ENCODE data around the gene PPP1R37.
A peak's percentile ranks its signal among the peaks of the same experiment; 100 is the strongest.

The PPP1R37 gene

DNA sequence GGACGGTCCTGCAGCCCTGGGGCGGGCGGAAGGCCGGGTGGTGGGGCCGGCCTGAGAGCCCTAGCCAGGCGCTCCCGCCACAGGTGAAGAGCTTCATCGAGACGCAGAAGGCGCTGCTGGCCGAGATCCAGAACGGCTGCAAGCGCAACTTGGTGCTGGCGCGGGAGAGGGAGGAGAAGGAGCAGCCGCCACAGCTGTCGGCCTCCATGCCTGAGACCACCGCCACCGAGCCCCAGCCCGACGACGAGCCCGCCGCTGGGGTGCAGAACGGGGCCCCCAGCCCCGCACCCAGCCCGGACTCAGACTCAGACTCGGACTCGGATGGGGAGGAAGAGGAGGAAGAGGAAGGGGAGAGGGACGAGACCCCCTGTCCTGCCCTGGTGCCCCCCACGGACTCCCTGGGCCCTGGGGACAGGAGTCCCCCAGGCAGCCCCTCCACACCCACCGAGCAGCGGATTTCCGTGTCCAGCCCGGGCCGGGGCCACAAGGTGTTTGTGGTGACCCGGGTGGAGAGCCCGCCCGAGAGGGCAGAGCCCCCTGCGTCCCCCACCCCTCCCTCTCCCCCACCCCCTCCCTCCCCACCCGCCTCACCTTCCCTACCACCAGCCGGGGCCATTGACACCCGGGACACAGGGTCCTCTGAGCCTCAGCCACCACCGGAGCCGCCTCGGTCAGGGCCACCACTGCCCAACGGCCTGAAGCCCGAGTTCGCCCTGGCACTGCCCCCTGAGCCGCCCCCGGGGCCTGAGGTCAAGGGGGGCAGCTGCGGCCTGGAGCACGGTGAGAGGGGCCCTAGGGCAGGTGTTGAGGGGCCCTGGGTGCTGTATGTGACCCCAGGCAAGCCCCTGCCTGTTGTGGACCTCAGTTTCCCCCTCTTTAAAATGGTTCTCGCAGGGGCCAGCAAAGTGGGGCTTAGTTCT lies 52.6 kb downstream of the PPP1R37 start:
- Histone ChIP-seq H3K27me3 (ENCODE audit: control insufficient read depth in 1 of 2, insufficient read depth in 1 of 2, low read length in 2 of 2) (no peaks in the 10 kb centered on the region), H3K4me3 (ENCODE audit: insufficient read depth in 1 of 2, low read depth in 1 of 2, low read length in 2 of 2) (no peak overlapping the region), H4K91ac (ENCODE audit: low read length) (no peak overlapping the region), H3K27ac (ENCODE audit: low read length, poor library complexity, severe bottlenecking) (no peak overlapping the region), H3K36me3 (ENCODE audit: control insufficient read depth in 1 of 2, insufficient read depth in 2 of 2, low read depth in 1 of 2, low read length in 2 of 2) (peaks cover 56 to 91% of the 10 kb centered on the region in 2 experiments), H3K4me1 (ENCODE audit: control insufficient read depth, insufficient read depth, low read depth, low read length) (no peaks in the 10 kb centered on the region), H2AFZ (ENCODE audit: low read depth, low read length) (no peak overlapping the region), H2BK120ac (ENCODE audit: low read depth, low read length) (no peak overlapping the region), H3K4ac (ENCODE audit: low read depth in 1 of 2, low read length in 2 of 2) (no peak overlapping the region), H2BK15ac (ENCODE audit: low read depth, poor library complexity, severe bottlenecking) (no peak overlapping the region), H3K79me1 (replicated peaks; ENCODE audit: low read length, poor library complexity, severe bottlenecking) (peaks cover 30% of the 10 kb centered on the region), H3K18ac (ENCODE audit: low read depth in 1 of 2, low read length in 2 of 2) (no peak overlapping the region), H2BK5ac (ENCODE audit: low read depth, low read length, poor library complexity, severe bottlenecking) (no peak overlapping the region), H3K14ac (ENCODE audit: low read length in 2 of 2) (no peak overlapping the region), H3K9ac (ENCODE audit: low read length) (no peak overlapping the region), H2AK5ac (ENCODE audit: low read length, severe bottlenecking) (no peak overlapping the region), H2BK12ac (ENCODE audit: low read length in 2 of 2) (peak overlapping the region in 1 of 2 experiments; percentile 40), H3K9me3 (ENCODE audit: control insufficient read depth, low read length) (peaks cover 2% of the 10 kb centered on the region), H4K8ac (ENCODE audit: low read length) (no peak overlapping the region), H3K4me2 (ENCODE audit: low read length, poor library complexity, severe bottlenecking) (no peak overlapping the region), H3K23ac (ENCODE audit: low read length in 2 of 2) (no peak overlapping the region)
- 95% methylated on average over 28 of the region's 54 CpGs for WGBS
- DNase-seq: no peak

GRCh38 chr19:45146251-45146650 lies 53.3 kb downstream of the PPP1R37 start:
- no peak overlapping the region for H4K91ac ChIP-seq (ENCODE audit: low read length)
- H2BK15ac ChIP-seq (ENCODE audit: low read depth, poor library complexity, severe bottlenecking): no peak overlapping the region
- no peak overlapping the region for H3K4me3 ChIP-seq (ENCODE audit: insufficient read depth in 1 of 2, low read depth in 1 of 2, low read length in 2 of 2)
- H2BK120ac ChIP-seq (ENCODE audit: low read depth, low read length): no peak overlapping the region
- H3K14ac ChIP-seq (ENCODE audit: low read length in 2 of 2): no peak overlapping the region
- H3K4ac ChIP-seq (ENCODE audit: low read depth in 1 of 2, low read length in 2 of 2): no peak overlapping the region
- no peak overlapping the region for H2AK5ac ChIP-seq (ENCODE audit: low read length, severe bottlenecking)
- peaks cover 2% of the 10 kb centered on the region for H3K4me1 ChIP-seq (ENCODE audit: control insufficient read depth, insufficient read depth, low read depth, low read length)
- H2AFZ ChIP-seq (ENCODE audit: low read depth, low read length): no peak overlapping the region
- H3K27ac ChIP-seq (ENCODE audit: low read length, poor library complexity, severe bottlenecking): no peak overlapping the region
- H3K4me2 ChIP-seq (ENCODE audit: low read length, poor library complexity, severe bottlenecking): no peak overlapping the region
- H3K27me3 ChIP-seq (ENCODE audit: control insufficient read depth in 1 of 2, insufficient read depth in 1 of 2, low read length in 2 of 2): no peaks in the 10 kb centered on the region
- 68% methylated on average over 12 of the region's 13 CpGs for WGBS
- H3K9me3 ChIP-seq (ENCODE audit: control insufficient read depth, low read length): peaks cover 2% of the 10 kb centered on the region
- DNase-seq: no peak
- peak overlapping the region; percentile 5 for H4K8ac ChIP-seq (ENCODE audit: low read length)
- H3K23ac ChIP-seq (ENCODE audit: low read length in 2 of 2): peak overlapping the region in 1 of 2 experiments; percentile 47
- H2BK12ac ChIP-seq (ENCODE audit: low read length in 2 of 2): no peak overlapping the region
- no peak overlapping the region for H3K18ac ChIP-seq (ENCODE audit: low read depth in 1 of 2, low read length in 2 of 2)
- peaks cover 53 to 88% of the 10 kb centered on the region in 2 experiments for H3K36me3 ChIP-seq (ENCODE audit: control insufficient read depth in 1 of 2, insufficient read depth in 2 of 2, low read depth in 1 of 2, low read length in 2 of 2)
- peaks cover 24% of the 10 kb centered on the region for H3K79me1 ChIP-seq (replicated peaks; ENCODE audit: low read length, poor library complexity, severe bottlenecking)
- H2BK5ac ChIP-seq (ENCODE audit: low read depth, low read length, poor library complexity, severe bottlenecking): no peak overlapping the region
- no peak overlapping the region for H3K9ac ChIP-seq (ENCODE audit: low read length)

- Histone ChIP-seq H3K9me3 (ENCODE audit: control insufficient read depth, low read length) (peaks cover 2% of the 10 kb centered on the region), H2BK15ac (ENCODE audit: low read depth, poor library complexity, severe bottlenecking) (no peak overlapping the region), H3K9ac (ENCODE audit: low read length) (no peak overlapping the region), H2BK12ac (ENCODE audit: low read length in 2 of 2) (no peak overlapping the region), H3K27me3 (ENCODE audit: control insufficient read depth in 1 of 2, insufficient read depth in 1 of 2, low read length in 2 of 2) (peaks cover 0 to 4% of the 10 kb centered on the region in 2 experiments), H3K4ac (ENCODE audit: low read depth in 1 of 2, low read length in 2 of 2) (no peak overlapping the region), H3K27ac (ENCODE audit: low read length, poor library complexity, severe bottlenecking) (no peak overlapping the region), H3K4me1 (ENCODE audit: control insufficient read depth, insufficient read depth, low read depth, low read length) (peaks cover 2% of the 10 kb centered on the region), H2BK5ac (ENCODE audit: low read depth, low read length, poor library complexity, severe bottlenecking) (no peak overlapping the region), H4K91ac (ENCODE audit: low read length) (no peak overlapping the region), H4K8ac (ENCODE audit: low read length) (peak overlapping the region; percentile 5), H3K4me2 (ENCODE audit: low read length, poor library complexity, severe bottlenecking) (no peak overlapping the region), H2AFZ (ENCODE audit: low read depth, low read length) (no peak overlapping the region), H3K36me3 (ENCODE audit: control insufficient read depth in 1 of 2, insufficient read depth in 2 of 2, low read depth in 1 of 2, low read length in 2 of 2) (peaks cover 49 to 84% of the 10 kb centered on the region in 2 experiments), H3K23ac (ENCODE audit: low read length in 2 of 2) (peak overlapping the region in 1 of 2 experiments; percentile 47), H3K4me3 (ENCODE audit: insufficient read depth in 1 of 2, low read depth in 1 of 2, low read length in 2 of 2) (no peak overlapping the region), H2BK120ac (ENCODE audit: low read depth, low read length) (no peak overlapping the region), H2AK5ac (ENCODE audit: low read length, severe bottlenecking) (no peak overlapping the region), H3K14ac (ENCODE audit: low read length in 2 of 2) (no peak overlapping the region), H3K18ac (ENCODE audit: low read depth in 1 of 2, low read length in 2 of 2) (no peak overlapping the region), H3K79me1 (replicated peaks; ENCODE audit: low read length, poor library complexity, severe bottlenecking) (peaks cover 19% of the 10 kb centered on the region)
- DNase-seq: no peak
- 72% methylated on average over 17 of the region's 18 CpGs for WGBS
Measured at GRCh38 chr19:45146741-45147205, 53.8 kb downstream of the PPP1R37 start.

- Histone ChIP-seq H3K9ac (ENCODE audit: low read length) (no peak overlapping the region), H2AFZ (ENCODE audit: low read depth, low read length) (no peak overlapping the region), H3K27me3 (ENCODE audit: control insufficient read depth in 1 of 2, insufficient read depth in 1 of 2, low read length in 2 of 2) (peaks cover 3 to 16% of the 10 kb centered on the region in 2 experiments), H2BK120ac (ENCODE audit: low read depth, low read length) (no peak overlapping the region), H3K27ac (ENCODE audit: low read length, poor library complexity, severe bottlenecking) (no peak overlapping the region), H4K91ac (ENCODE audit: low read length) (no peak overlapping the region), H3K23ac (ENCODE audit: low read length in 2 of 2) (no peak overlapping the region), H4K8ac (ENCODE audit: low read length) (no peak overlapping the region), H3K18ac (ENCODE audit: low read depth in 1 of 2, low read length in 2 of 2) (no peak overlapping the region), H3K4me1 (ENCODE audit: control insufficient read depth, insufficient read depth, low read depth, low read length) (peaks cover 8% of the 10 kb centered on the region), H2BK5ac (ENCODE audit: low read depth, low read length, poor library complexity, severe bottlenecking) (no peak overlapping the region), H3K4me3 (ENCODE audit: insufficient read depth in 1 of 2, low read depth in 1 of 2, low read length in 2 of 2) (no peak overlapping the region), H3K79me1 (replicated peaks; ENCODE audit: low read length, poor library complexity, severe bottlenecking) (peaks cover 9% of the 10 kb centered on the region), H2BK12ac (ENCODE audit: low read length in 2 of 2) (no peak overlapping the region), H3K14ac (ENCODE audit: low read length in 2 of 2) (no peak overlapping the region), H3K9me3 (ENCODE audit: control insufficient read depth, low read length) (peaks cover 2% of the 10 kb centered on the region), H3K4me2 (ENCODE audit: low read length, poor library complexity, severe bottlenecking) (no peak overlapping the region), H2AK5ac (ENCODE audit: low read length, severe bottlenecking) (no peak overlapping the region), H3K36me3 (ENCODE audit: control insufficient read depth in 1 of 2, insufficient read depth in 2 of 2, low read depth in 1 of 2, low read length in 2 of 2) (peaks cover 36 to 84% of the 10 kb centered on the region in 2 experiments), H2BK15ac (ENCODE audit: low read depth, poor library complexity, severe bottlenecking) (no peak overlapping the region), H3K4ac (ENCODE audit: low read depth in 1 of 2, low read length in 2 of 2) (no peak overlapping the region)
- 85% methylated on average over 17 of the region's 18 CpGs for WGBS
- no peak for DNase-seq
Measured at GRCh38 chr19:45147835-45148676, 55.1 kb downstream of the PPP1R37 start.

Measured in mesenchymal stem cell (in vitro differentiated cells and primary cell).